ENCODE measurements around the gene HSF4.

The HSF4 gene

GRCh38 chr16:67198238-67198734, 33.7 kb downstream of the HSF4 start (continued):
- TF ChIP-seq ZNF518A (tag by site-specific recombination; conservative IDR thresholded peaks at IDR 0.05; ENCODE audit: low read depth) (no peak), ZIC2 (tag by site-specific recombination; IDR thresholded peaks at IDR 0.05) (0 out of 2 replicates have a peak, but pooled peaks have one; percentile 7), CTCF (tag by site-specific recombination; IDR thresholded peaks at IDR 0.05) (peak; percentile 98), GLIS2 (tag by site-specific recombination; IDR thresholded peaks at IDR 0.05) (peak; percentile 16; the same call in 1 of the 2 replicates)

GRCh38 chr16:67199011-67199807, 34.7 kb downstream of the HSF4 start, which contains the start of gene ELMO3:
Gene ELMO3 (plus strand): TSS chr16:67199131. CDS start chr16:67199327, 196 bp downstream.
- CTCF ChIA-PET: interaction anchor here (0.7 to 2.2 kb wide), 3 partner anchors 9 to 26 kb away, joined by 3 to 7 read pairs (median 4); no protein-coding TSS in a partner anchor
- H3K9me3 ChIP-seq (ENCODE audit: control insufficient read depth, insufficient read depth, low read depth, low read length): no peaks in the 10 kb centered on the region
- POLR2A ChIA-PET: interaction anchor here (0.6 to 2.1 kb wide), 5 partner anchors 8 to 87 kb away, joined by 3 to 11 read pairs (median 3); partner anchors contain the start of gene TMEM208
- TF ChIP-seq KLF8 (tag by site-specific recombination; IDR thresholded peaks at IDR 0.05) (peak; percentile 59; the same call in 1 of the 2 replicates), KLF1 (tag by site-specific recombination; IDR thresholded peaks at IDR 0.05) (peak; percentile 59)
- TF ChIP-seq, protein P1, sequence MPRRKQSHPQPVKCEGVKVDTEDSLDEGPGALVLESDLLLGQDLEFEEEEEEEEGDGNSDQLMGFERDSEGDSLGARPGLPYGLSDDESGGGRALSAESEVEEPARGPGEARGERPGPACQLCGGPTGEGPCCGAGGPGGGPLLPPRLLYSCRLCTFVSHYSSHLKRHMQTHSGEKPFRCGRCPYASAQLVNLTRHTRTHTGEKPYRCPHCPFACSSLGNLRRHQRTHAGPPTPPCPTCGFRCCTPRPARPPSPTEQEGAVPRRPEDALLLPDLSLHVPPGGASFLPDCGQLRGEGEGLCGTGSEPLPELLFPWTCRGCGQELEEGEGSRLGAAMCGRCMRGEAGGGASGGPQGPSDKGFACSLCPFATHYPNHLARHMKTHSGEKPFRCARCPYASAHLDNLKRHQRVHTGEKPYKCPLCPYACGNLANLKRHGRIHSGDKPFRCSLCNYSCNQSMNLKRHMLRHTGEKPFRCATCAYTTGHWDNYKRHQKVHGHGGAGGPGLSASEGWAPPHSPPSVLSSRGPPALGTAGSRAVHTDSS (tag by site-specific recombination; IDR thresholded peaks at IDR 0.05): no peak
- no peaks in the 10 kb centered on the region for H3K4me1 ChIP-seq (ENCODE audit: control insufficient read depth, insufficient read depth, low read length)
- peaks cover 7 to 89% of the 10 kb centered on the region in 2 experiments; a peak in 2 of 3 replicates for H3K36me3 ChIP-seq (ENCODE audit: control insufficient read depth in 2 of 2, insufficient read depth in 1 of 2, low read length in 2 of 2)
- no peak within 1 kb of the TSS for H3K4me3 ChIP-seq (ENCODE audit: low read depth, low read length)
- no peak within 1 kb of the TSS for H3K27ac ChIP-seq (ENCODE audit: extremely low read depth, low read depth, low read length)

DNA sequence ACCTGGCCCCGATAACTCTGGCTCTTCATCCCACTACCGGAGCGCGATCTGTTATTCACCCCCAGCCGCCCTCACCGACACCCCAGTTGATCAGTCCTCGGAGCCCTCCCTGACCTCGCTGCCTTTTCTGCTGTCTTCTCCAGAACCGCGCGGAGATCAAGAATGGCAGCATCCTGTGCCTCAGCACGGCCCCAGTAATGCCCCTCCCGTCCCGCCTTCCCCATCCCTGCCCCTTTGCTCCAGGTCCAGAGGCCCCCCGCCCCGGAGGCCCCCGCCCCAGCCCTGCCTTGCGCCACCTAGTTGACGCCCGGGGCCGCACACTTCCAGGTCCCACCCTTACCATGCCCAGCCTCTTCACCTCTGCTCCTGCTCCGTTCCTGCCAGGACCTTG, 35.3 kb downstream of the HSF4 start:
- TF ChIP-seq KLF1 (tag by site-specific recombination; IDR thresholded peaks at IDR 0.05) (peak; percentile 39), ZBTB44 (tag by site-specific recombination; IDR thresholded peaks at IDR 0.05) (no peak)

More for the DNA sequence above, 35.3 kb downstream of the HSF4 start:
- Histone ChIP-seq H3K27ac (ENCODE audit: extremely low read depth, low read depth, low read length) (no peak overlapping the region), H3K4me1 (ENCODE audit: control insufficient read depth, insufficient read depth, low read length) (no peaks in the 10 kb centered on the region), H3K4me3 (ENCODE audit: low read depth, low read length) (no peak overlapping the region), H3K36me3 (ENCODE audit: control insufficient read depth in 2 of 2, insufficient read depth in 1 of 2, low read length in 2 of 2) (peaks cover 6 to 85% of the 10 kb centered on the region in 2 experiments; a peak in 2 of 3 replicates), H3K9me3 (ENCODE audit: control insufficient read depth, insufficient read depth, low read depth, low read length) (no peaks in the 10 kb centered on the region)
- ChIA-PET POLR2A (interaction anchor here (1.5 kb wide), 1 partner anchor 27 kb away, joined by 4 read pairs; the partner anchor contains the start of gene TMEM208), CTCF (no interaction called here)
